HG03159 (cell line): ENCODE results near the gene CD2AP.
"Not testable (repeated sequence)": the region's sequence is repeated elsewhere in the genome, so short reads cannot be mapped to it uniquely, and the experiment has no call there.

ENCODE experiments used
- ATAC-seq: cut with Tn5 transposase; IDR thresholded peaks from one replicate; pipeline ENCODE4 v1.9.1; 2021; ENCODE audit warnings: mild to moderate bottlenecking, moderate library complexity; ENCODE audit not compliant: unreplicated experiment

The CD2AP gene

DNA sequence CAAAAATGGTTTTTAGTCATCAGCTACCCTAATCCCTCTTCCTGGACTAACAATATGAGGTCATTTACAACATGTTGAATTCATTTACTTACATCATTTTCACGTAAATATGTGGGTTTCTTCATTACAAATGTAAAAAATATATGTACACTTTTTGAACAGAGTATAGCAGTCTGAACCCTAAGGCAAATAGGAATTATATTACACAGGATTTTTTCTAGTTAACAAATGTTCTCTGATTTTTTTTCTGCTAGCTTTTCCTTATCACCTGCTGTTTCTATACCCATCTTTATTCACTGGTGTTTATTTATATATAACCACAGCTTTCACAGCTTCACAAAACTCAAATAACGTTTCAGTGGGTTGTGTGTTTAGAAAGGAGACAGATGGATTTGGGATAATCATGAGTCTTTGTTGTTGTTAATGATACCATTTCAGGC, 21.0 kb upstream of the CD2AP start:
- no peak for ATAC-seq

DNA sequence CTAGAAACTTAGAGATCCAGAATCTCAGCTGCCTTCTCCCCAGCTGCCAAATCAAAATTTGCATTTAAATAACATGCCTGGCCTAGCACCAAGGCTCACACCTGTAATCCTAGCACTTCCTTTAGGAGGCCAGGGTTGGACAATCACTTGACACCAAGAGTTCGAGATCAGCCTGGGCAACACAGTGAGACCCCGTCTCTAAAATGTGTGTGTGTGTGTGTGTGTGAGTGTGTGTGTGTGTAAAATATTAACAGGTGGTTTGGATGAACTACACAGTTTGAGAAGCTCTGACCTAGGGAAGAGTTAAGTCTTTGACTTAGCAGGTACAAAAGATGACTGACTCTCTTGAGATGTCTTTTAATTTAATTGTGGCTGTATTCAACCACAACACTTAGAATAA, 20.2 kb upstream of the CD2AP start:
- ATAC-seq: no peak

- no peak for ATAC-seq
Observed at GRCh38 chr6:47464052-47464451, 13.5 kb upstream of the CD2AP start.

DNA sequence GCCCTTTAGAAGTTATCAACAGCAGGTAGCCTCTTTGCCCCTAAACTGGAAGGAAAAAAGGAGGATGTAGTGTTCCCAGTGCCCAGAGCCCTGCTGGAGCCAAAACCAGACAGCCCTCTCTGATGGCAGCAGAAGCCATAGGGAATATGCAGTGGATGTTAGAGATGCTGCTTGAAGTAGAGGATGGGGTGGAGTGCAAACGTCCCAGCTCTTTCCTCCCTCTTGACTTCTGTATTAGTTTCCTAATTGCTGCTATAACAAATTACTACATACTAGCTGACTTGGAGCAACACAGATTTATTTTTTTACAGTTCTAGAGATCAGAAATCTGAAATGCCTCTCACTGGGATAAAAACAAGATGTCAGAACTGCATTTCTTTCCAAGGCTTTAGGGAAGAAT, 12.5 kb upstream of the CD2AP start:
- no peak for ATAC-seq

DNA sequence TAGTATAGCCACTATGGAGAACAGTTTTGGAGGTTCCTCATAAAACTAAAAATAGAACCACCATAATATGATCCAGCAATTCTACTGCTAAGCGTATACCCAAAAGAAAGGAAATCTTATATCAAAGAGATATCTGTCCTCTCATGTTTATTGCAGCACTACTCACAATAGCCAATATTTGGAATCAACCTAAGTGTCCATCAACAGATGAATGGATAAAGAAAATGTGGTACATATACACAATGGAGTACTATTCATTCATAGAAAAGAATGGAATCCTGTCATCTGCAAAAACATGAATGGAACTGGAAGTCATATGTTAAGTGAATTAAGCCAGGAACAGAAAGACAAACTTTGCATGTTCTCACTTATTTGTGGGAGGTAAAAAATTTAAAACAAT, 5.7 kb upstream of the CD2AP start:
- ATAC-seq: no peak

- ATAC-seq: no peak
Observed at GRCh38 chr6:47473791-47474346, 3.7 kb upstream of the CD2AP start.

GRCh38 chr6:47475319-47475816, 2.2 kb upstream of the CD2AP start:
- ATAC-seq: no peak

DNA sequence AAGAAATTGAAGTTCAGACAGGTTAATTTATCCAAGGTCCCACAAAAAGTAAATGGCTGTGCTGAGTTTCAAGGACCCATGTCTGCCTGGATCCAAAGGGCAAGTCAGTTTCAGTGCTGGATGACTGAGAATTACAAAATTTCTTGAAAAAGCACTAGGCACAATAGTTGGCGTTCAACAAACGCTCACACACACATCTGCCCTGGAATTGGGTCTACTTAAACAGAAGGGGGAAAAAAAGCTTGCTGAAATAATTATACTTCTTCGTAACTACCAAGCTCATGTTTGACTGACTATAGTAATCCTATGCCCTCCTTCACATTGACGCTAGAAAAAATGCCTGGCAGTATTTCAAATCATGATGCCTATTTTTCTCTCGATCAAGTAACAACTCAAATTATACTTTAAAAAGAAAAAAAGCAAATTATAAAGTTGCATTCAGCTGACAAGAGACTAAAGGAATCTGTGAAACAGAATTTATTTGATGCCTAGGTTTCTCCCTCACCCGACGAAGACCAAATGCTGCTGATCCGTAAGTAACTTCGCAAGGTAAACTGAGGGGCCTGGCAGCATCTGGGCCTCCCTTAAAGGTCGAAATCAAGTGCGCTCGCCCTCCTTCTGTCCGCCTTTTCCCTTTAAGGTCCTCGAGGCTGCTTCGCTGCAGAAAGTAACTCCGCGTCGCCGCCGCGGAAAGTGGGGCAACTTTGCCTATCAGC, 650 bp upstream of the CD2AP start:
- ATAC-seq: no peak

DNA sequence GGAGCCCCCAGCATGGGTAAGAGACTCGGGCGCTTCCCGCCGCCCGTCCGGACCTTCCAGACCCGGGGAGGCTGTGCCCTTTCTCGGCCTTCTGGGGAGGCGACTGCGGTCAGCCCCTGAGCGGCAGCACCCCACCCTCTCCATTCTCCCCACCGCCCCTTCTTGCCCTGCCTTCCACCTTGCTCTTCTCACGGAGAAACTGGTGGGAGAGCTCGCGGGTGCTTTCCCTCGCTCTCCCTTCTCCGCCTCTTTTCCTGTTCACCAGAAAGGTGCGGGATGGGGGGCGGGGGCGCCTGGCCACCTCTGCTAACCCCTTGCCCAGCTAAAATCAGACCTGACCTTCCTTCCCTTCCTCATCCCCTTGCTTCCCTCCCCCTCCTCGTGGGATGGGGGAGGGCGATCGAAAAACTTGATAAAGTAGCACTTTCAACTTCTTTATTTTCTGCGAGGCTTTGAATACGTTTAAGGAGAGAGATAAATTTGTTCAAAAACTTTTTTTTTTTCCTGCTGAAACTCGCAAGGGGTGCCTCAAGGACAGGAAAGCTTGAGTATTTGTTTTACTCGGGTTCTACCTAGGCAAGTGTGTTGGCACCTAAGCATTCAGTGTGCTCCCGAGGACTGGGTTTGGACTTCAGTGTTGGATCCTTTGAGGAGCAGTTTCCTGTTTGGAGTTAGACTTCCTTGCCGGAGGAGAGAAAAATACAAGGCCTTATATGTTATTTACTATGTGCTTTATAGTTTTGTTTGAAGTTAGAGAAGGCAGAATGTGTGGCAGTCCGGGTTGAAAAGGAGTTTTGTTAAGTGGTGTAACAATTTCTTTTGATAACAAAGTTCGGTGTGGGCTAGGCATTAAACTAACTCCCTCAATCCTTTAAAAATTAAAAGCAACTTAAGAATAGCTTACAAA, 897 bp downstream of the CD2AP start:
- peak; percentile 29 for ATAC-seq

- ATAC-seq: no peak
Observed at GRCh38 chr6:47479140-47479508, 1.5 kb downstream of the CD2AP start.

- no peak for ATAC-seq
Observed at GRCh38 chr6:47479874-47480273, 2.3 kb downstream of the CD2AP start.

GRCh38 chr6:47481213-47481612, 3.6 kb downstream of the CD2AP start:
- not testable (repeated sequence) for ATAC-seq

- ATAC-seq: no peak
Observed at GRCh38 chr6:47481806-47482205, 4.2 kb downstream of the CD2AP start.

GRCh38 chr6:47483516-47483852, 5.9 kb downstream of the CD2AP start:
- no peak for ATAC-seq

DNA sequence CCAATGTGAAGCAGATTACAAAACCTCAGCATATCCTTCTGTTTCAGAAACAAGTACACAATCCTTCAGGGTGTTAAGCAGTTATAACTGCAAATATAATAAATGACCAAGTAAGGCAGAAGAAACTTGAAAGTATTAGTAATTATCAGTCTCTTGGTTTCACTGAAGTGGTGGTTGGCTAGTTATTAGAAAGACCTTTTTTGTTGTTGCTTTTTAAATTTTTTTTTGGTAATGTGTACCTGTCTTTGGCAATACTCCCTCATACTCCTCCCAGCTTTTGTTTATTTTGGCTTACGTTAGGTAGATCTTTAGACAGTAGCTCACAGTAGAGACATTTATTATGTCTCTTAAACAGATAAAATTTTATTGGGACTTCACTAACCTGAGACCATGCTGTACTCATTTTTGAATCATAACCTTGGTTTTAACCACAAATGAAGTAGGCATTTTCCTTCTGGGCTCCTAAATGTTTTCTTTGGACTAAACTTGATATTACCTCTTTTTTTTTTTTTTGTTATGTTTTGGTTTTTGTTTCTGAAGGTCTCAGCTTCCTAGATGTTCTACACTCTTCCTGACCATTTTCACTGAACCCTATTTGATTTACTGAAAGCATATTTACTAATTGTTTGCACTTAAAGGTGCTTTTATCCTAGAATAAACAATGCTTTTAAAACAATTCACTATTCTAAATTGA, 6.4 kb downstream of the CD2AP start:
- no peak for ATAC-seq

DNA sequence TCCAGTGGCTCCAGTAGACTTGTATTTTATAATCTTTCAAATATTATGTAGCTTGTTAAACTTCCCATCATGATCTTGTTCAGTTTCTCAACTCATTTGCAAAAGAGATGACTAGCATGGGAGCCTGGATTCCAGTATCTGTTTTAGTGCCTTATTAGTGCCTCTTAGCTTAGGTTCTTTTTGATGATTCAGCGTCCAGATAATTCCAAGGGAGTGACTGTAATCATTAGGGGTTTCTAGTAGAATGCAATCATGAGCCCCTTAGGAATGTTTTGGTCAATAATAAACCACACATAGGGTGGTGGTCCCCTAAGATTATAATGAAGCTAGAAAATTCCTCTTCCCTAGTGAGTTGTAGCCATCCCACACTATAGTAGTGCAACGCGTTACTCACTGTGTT, 7.0 kb downstream of the CD2AP start:
- no peak for ATAC-seq

DNA sequence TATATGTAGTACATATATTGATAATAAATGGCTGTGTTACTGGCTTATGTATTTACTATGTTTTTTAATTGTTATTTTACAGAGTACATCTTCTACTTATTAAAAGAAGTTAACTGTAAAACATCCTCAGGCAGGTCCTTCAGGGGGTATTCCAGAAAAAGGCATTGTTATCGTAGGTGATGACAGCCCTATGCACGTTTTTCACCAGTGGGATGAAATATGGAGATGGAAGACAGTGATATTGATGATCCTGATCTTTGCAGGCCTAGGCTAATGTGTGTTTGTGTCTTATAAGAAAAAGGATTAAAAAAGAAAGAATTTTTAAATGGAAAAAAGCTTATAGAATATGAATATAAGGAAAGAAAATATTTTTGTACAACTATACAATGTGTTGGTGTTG, 7.5 kb downstream of the CD2AP start:
- ATAC-seq: no peak

- no peak for ATAC-seq
Observed at GRCh38 chr6:47485491-47486135, 8.0 kb downstream of the CD2AP start.

DNA sequence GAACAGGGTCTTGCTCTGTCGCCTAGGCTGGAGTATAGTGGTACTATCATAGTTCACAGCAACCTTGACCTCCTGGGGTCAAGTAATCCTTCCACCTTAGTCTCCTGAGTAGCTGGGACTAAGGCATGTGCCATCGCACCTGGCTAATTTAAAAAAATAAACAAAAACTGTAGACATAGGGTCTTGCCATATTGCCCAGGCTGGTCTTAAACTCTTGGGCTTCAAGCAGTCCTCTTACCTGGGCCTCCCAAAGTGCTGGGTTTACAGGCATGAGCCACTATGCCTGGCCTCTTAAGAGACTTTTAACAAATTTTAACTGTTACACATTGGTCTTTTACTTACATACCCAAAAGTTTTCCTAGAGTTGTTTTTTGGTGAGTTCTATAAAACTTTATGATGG, 12.4 kb downstream of the CD2AP start:
- ATAC-seq: no peak

DNA sequence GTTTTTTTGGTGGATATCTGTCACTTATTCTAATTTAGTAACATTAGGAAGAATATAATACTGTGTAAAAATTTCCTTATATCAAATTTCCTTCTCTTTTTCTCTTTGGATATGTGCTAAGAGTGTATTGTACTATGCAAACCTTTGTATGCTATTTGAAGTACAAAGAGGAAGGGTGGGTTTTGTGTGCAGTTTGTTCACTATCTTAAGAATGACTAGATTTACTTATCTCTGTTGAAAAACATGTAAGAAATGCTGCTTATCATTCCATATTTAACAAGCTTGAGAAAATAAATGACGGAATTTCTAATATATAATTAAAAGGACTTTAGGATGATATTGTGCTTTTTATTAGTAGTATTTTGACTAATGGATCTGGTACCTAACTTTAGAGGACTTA, 13.1 kb downstream of the CD2AP start:
- ATAC-seq: no peak

DNA sequence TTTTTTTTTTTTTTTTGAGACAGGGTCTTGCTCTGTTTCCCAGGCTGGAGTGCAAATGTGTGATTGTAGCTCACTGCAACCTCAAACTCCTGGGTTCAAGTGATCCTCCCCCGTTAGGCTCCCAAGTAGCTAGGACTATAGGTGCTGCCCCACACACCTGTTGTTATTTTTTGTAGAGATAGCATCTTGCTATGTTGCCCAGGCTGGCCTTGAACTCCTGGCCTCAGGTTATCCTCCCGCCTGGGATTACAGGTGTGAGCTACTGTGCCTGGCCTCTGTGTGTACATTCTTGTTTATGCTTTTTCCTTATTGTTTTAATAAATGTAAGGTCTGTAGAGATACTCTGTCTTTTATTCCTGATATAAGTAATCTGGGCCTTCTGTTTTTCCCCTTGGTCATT, 14.8 kb downstream of the CD2AP start:
- no peak for ATAC-seq
